ENCODE data around the gene AMELY.
"Not testable (repeated sequence)": the region's sequence is repeated elsewhere in the genome, so short reads cannot be mapped to it uniquely, and the experiment has no call there.

AMELY gene, protein sequence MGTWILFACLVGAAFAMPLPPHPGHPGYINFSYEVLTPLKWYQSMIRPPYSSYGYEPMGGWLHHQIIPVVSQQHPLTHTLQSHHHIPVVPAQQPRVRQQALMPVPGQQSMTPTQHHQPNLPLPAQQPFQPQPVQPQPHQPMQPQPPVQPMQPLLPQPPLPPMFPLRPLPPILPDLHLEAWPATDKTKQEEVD

DNA sequence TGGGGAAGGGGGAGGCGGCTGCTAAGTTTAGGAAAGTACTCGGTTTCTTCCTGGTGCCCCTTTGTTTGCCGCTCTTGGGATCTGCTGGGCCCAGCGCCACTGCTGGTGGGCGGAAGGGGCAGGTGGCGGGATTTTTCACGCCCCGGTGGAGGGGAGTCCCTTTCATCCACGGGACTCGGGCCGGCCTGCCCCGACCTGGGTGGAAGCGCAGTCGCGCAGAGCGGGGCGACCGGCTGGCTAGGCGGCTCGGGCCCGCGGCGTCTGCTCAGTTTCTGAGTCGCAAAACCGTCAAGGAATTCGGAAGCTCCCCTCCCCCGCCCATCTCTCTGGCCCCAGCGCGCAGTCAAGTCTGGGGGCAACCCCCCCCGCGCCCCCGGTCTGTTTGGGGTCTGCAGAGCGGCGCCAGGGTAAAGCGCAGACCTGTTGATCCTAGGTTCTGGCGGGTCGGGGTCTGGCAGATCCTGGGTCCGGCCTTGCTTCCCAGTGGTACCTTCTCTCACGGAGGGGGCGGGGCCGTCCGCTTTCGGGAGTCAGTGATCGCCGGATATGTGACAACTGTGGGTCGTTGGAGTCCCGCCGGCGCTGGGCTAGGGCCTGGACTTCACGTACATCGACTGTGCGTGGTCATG, at the start of gene AMELY:
TSS of gene AMELY (minus strand) at position 500 of the 629 bp plus-strand sequence. CDS start 39,144 bp downstream, outside the sequence.
- no peak for DNase-seq (ENCODE audit: low read depth)

DNA sequence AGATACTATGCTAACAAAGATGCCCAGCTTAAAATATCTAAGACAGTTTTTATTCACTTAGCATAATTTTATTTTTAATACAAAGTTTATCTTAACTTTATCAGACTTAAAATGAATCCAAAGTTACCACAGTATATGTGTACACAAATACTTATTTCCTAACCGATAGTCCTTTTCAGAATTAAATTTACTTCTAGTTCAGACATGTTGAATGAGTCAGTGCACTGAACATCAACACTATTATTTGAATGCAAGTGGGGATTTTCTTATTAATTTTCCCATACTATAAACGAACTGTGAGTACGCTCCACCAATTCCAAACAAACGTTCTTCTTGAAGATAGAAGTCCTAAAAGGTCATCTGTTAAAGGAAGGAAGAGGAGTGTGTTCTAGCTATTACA, 38.4 kb upstream of the AMELY start:
- DNase-seq (ENCODE audit: low read depth) = no peak

DNA sequence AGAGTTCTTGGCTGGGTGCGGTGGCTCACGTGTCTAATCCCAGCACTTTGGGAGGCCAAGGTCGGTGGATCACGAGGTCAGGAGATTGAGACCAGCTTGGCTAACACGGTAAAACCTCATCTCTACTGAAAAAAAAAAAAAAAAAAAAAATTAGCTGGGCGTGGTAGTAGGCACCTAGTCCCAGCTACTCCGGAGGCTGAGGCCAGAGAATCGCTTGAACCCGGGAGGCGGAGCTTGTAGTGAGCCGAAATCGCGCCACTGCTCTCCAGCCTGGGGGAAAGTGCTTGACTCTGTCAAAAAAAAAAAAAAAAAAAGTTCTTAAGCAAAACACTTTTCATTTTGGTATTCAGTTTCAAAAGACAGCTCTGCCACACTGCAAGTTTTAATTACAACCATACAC, 36.8 kb upstream of the AMELY start:
- DNase-seq (ENCODE audit: low read depth) = no peak

DNA sequence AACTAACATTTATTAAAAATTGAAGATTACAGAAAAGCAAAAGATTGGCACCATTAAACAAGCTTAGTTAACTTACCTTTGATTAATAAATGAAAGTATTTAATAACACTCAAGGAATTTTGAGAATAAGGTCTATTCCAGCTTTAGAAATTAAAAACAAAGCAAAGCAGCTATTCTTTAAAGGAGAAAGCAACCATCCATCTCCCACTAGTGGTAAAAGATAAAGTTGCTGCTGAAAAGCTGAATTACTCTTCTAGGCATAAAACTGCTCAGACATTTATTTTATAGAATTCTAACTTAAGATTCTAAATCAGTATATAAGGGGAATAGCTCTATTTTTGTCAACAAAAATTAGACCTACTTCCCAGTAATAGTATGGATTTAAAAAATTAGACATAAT, 36.1 kb upstream of the AMELY start:
- DNase-seq (ENCODE audit: low read depth) = no peak

DNA sequence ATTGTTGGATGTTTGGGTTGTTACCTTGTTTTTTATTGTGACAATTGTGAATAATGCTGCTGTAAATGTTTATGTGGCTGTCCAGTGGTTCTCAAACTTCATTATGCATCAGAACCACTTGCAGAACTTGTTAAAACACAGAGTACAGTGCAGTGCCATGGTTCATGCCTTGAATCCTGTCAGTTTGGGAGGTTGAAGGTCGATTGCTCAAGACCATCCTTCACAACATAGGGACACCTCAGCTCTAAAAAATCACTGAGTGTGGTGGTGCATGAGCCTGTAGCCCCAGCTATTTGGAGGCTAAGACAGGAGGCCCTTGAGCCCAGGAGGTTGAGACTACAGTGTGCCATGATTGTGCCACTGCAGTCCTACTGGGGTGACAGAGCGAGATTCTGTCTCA, 23.9 kb upstream of the AMELY start:
- DNase-seq (ENCODE audit: low read depth) = no peak

DNA sequence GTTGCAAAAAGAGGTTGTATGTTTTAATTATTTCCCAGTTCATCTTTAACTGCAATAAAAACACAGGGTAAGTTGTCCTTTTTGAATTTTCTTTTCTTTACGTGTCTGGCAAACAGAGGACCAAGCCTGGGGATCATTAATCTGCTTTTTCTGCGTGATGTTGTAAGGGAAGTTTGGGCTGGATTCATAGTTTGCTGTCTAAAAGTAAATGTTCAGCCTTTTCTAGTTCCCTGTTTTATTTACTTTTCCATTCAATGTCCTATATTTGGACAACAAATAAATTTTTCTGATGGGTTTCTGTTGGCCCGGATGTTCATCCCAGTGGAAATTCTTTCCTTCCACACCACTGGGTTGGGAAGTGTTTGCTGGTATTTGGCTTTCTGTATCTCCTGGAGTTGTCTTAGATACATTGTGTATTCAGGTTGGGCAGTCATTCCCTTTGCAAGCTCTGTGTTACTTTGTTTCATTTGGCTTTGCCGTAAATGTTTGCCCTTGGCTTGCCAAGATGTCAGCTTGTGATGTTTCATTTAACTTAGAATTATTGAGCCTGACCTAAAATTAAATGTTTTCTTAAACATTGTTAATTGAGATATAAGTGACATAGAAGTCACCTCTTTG, 20.3 kb upstream of the AMELY start:
- DNase-seq (ENCODE audit: low read depth) = no peak

DNA sequence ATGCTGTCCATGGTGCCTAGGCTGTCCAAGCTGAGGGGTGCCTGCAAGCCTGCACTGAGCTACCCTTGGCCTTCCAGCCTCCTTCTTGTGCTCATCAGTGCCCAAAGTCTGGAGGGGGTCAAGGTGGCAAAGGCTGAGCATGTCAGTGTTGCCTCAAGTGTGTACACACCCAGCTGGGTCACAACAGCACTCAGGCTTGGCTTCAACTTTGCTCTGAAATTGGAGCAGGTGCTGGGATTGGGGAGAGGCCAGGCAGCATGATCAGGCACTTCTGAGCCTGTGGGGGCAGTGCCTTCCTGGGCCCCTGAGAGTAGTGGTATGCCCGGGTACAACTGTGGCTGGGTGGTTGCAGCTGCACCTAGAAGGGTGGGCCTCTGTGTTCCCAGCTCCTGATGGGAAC, 17.7 kb upstream of the AMELY start:
- no peak for DNase-seq (ENCODE audit: low read depth)

DNA sequence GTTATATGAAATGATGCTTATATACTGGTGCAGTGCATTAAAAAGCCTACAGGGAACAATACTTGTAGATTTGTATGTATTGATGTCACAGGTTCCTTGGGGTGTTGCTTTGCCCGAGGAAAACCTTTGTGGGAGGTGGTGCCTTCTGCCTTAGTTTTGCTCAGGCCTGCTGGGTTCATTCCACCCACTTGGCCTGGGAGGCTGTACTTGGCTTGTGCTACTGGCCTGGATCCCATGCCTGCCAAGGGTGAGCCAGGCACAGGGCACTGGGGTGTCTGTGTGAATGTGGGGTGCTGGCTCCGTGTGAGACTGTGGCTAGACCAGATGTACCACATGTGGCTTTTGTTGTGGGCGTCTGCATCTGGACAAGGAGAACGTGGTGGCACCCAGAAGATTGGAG, 16.7 kb upstream of the AMELY start:
- DNase-seq (ENCODE audit: low read depth) = no peak

DNA sequence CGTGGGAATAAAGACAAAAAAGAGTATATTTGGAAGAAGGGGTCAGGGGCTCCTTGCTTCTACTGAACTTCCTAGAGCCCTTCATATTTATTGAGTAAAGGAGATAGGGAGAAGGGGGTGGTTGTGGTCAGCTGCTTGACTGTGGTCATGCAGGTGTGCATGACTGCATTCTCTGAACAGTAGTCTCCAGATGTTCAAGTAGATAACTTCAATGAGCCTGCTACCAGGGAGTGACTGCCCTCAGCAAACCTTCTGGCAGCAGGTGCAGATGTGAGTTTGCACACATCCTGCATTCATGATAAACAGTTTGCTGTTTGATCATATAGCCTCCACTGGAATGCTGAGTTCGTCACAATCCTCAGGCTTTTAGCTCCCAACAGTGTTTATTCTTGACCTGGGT, 9.5 kb upstream of the AMELY start:
- DNase-seq (ENCODE audit: low read depth) = no peak

DNA sequence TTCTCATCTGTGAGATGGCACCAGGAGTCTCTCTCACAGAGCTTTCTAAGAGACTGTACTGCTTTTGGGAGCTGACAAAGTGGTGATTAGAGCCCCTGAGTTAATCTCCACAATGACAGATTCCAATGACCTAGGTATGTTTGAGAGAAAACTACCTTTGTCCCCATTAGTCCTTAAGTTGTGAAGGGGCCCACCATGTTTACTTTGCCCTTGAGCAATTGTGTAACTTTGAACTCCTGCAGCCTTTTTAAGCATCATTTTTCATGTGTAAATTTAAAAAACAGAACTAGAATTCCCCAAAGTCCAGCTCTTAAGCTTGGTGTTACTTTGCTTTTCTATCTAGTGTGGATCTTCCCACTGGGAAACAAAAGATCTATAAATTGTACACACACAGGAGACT, 1.8 kb upstream of the AMELY start:
- DNase-seq (ENCODE audit: low read depth) = no peak

DNA sequence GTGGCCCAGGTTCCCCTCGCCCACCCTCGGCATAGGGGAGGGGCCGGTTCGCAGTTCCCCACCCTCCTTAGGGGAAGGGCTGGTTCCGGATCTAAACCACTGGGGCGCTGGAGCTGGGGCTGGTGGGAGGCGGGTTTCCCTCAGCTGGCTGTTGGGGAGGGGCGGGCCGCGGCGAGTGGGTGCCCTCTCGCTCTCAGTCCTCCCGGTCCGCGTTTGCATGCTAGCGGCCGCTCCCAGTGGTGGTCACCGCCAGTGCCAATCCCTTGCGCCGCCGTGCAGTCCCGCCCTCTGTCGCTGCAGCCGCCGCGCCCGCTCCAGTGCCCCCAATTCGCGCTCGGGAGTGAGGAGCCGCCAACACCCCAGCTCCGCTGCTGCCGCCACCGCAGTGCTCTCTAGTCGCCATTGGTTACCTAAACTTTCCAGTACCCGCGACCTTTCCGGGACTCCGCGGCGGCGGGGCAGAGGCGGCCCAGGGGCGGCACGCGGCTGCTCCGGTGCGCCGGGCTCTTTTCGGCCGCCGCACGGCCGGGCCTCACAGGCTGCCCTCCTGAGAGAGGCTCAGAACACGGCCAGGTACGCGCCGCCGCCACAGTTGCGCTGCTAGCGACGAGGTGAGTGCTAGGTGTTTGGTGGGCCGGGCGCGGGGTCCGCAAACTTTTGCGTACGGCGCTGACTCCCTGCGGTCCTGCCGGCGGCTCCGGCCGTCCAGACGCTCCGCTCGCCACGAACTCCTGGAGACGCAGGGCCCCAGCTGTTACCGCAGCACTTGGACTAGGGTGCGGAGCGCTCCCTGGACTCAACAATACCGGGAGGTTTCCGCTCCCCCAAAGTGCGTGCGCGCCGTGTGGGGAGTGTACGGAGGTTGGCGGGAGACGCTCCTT, 940 bp downstream of the AMELY start, which contains the start of gene TBL1Y:
TSS of gene TBL1Y (plus strand) at position 326 of the 881 bp plus-strand sequence. CDS start 114,388 bp downstream, outside the sequence.
- DNase-seq (ENCODE audit: low read depth) = no peak

DNA sequence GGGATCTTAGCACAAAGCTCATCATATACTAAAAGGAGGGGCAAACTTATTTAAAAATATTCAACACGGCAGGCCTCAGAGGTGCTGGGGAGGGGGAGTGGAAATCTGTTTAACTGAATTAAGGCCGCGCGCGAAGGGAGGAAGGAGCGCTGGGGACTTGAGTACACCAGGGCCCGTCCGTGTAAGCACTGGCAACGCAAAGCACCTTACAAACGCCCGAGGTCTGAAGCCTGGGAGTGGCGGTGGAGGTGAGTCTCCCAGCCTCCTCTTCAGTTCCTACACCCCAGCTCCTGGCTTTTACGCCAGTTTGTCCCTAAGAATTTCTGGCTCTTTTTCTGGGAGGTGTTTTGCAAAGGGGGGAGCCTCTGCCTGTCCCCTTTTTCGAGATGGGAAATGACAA, 1.7 kb downstream of the AMELY start:
- DNase-seq (ENCODE audit: low read depth) = no peak

DNA sequence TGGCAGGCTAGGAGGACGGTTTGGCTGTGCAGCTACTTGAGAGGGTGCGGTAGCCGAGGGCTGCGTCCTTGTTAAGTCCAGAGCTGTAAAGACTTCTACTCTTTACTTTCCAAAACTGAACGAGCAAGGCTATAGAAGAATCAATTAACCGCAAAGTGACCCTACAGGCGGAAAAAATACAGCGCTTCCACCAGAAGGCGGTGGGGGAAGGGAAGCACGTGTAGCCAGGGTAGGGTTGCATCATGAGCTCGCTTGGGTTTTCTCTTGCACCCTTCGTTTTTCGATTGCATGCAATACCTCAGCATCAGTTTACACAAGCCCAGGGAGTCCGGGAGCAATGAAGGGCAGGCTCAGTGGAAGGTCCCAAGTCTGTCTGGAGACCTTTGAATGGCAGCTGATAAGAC, 2.4 kb downstream of the AMELY start:
- no peak for DNase-seq (ENCODE audit: low read depth)

DNA sequence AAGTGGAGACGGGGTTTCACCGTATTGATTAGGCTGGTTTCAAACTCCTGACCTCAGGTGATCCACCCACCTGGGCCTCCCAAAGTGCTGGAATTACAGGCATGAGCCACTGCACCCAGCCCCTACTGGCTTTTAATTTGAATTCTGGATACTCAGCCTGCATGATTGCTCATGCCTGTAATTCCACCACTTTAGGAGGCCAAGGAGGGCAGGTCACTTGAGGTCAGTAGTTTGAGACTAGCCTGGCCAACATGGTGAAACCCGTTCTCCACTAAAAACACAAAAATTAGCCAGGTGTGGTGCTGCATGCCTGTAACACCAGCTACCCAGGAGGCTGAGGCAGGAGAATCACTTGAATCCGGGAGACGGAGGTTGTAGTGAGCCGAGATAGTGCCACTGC, 3.5 kb downstream of the AMELY start:
- DNase-seq (ENCODE audit: low read depth) = not testable (repeated sequence)

DNA sequence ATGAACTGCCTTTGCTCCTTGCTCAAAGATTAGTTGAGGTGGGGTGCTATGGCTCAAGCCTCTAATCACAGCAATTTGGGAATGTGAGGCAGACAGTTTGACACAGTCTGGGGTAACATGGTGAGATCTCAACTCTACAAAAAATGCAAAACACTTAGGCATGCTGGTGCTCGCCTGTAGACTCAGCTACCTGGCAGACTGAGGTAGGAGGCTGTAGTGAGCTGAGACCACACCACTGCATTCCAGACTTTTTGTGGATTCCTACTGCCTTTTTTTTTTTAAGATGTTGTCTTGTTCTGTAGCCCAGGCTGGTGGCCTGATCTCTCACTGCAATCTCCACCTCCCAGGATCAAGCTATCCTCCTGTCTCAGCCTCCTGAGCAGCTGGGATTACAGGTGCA, 4.0 kb downstream of the AMELY start:
- no peak for DNase-seq (ENCODE audit: low read depth)

DNA sequence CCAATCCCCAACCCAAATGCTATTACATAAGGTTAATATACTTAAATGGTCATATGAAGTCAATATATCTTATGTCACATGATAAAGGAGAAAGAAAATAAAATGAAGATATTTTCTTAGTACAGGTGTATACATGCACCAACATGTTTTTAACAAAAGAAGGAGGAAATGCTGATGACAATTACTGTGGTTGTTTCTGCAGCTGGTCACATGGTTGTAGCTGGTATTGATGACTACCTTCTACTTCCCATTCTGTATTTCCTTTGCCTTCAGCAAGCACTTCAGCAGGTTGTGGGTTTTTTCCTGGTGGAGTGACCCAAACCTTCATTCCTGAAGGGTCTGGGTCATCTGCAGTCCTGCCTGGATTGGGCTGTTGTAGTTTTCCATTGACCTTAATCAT, 9.4 kb downstream of the AMELY start:
- DNase-seq (ENCODE audit: low read depth) = not testable (repeated sequence)

DNA sequence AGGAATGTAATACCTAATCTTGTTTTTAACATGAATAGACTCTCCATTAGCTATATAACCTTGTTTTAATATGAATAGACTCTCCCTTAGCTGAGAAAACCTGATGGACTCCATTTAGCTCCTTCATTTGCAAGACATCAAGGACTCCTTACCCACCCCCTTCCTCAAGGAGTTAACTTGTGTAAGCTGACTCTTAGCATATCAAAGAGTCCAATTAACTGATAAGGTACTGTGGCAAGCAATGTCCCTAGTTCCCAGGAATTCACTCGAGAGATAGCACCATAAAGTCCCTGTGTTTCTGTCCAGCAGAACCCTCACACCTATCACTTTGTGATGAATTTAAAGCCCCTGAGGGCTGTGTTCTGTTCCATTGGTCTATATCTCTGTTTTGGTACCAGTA, 16.3 kb downstream of the AMELY start:
- no peak for DNase-seq (ENCODE audit: low read depth)

DNA sequence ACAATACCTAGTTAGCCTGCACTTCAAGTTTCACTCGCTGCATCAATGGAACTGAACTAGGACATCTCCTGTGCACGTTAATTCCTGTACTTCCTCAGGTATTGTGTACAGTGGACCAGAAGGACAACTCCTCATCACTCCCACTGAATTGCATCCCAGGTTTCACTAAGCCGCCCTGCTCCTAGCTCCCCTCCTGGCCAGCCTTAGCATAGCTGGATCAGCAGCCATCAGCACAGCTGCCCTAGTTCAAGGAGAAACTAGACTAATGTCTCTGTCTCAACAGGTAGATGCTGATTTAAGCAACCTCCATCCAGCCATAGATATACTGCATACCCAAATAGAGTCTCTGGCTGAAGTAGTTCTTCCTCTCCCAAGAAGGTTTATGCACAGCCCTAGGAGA, 17.1 kb downstream of the AMELY start:
- DNase-seq (ENCODE audit: low read depth) = no peak

DNA sequence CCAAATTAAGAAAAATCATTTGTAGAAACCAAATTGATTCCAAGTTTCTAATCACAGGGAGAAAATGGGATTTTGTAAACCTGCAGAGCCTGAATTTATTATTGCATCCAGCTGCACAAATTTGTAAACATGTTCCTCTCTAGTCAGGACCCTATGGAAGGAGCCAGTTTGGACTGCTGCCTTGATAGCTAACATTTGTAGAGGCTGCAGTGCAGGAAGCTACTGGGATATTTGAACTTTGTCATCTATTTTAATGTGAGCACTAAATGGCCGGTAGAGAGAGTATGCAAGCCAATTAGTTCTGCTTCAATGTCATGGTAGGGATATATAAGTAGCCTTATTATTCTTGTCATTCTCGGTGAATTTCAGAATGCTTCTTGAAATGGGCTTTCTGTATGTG, 62.2 kb downstream of the AMELY start:
- no peak for DNase-seq (ENCODE audit: low read depth)

DNA sequence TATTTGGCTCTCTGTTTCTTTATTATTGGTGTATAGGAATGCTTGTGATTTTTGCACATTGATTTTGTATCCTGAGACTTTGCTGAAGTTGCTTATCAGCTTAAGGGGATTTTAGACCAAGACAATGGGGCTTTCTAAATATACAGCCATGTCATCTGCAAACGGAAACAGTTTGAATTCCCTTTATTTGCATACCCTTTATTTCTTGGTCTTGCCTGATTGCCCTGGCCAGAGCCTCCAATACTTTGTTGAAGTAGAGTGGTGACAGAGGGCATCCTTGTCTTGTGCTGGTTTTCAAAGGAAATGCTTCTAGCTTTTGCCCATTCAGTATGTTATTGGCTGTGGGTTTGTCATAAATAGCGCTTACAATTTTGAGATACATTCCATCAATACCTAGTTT, 68.9 kb downstream of the AMELY start:
- DNase-seq (ENCODE audit: low read depth) = not testable (repeated sequence)
